GM12892 (cell line): ENCODE results near the gene TM4SF20.

Source experiments
- POLR2A ChIP-seq: IDR thresholded peaks from 2 replicates; pipeline ENCODE4 v1.6.1; 2011; ENCODE audit warnings: low read depth, low read length, control low read depth
- POLR2AphosphoS5 ChIP-seq: IDR thresholded peaks from 2 replicates; pipeline ENCODE4 v1.6.1; 2011; ENCODE audit warnings: low read depth, low read length, control low read depth
- TAF1 ChIP-seq: IDR thresholded peaks from 2 replicates; pipeline ENCODE4 v1.6.1; 2011; ENCODE audit warnings: low read depth, mild to moderate bottlenecking, control low read depth, low read length, borderline replicate concordance

- no peak for TF ChIP-seq POLR2A
- TF ChIP-seq POLR2AphosphoS5 = no peak
- TF ChIP-seq TAF1 = no peak
Observed at GRCh38 chr2:227416701-227417100, 37.6 kb upstream of the TM4SF20 start.
